HEK293 (cell line): Measurements from ENCODE around the gene ST7.

Experiments
- CTCF ChIA-PET: fragments of 350-600 bp; formaldehyde crosslinking; extraction: SDS; loops from one replicate; lab custom pipeline; 2021; ENCODE audit warnings: antibody characterized with exemption; lab: Yijun Ruan, JAX
- POLR2A ChIA-PET: fragments of 300-600 bp; formaldehyde crosslinking; extraction: SDS; loops from one replicate; lab custom pipeline; 2020; ENCODE audit warnings: antibody characterized with exemption, inconsistent platforms; lab: Yijun Ruan, JAX
- H3K27ac ChIP-seq: fragments of 200-500 bp; sonication (Bioruptor generic); 2 replicates; pipeline ENCODE4 v1.5.1; 2014; ENCODE audit warnings: low read depth, low read length, control low read depth, inconsistent platforms; ENCODE audit errors: extremely low read depth
- H3K36me3 ChIP-seq, 2 experiments: fragments of 200-500 bp in 1 of 2; sonication (Bioruptor generic) in 1 of 2; 1 replicate in 1 of 2; 2 replicates in 1 of 2; pipeline ENCODE4 v1.5.1; 2014 to 2017; ENCODE audit warnings: inconsistent platforms in 2 of 2, low read length in 2 of 2; ENCODE audit not compliant: control insufficient read depth in 2 of 2, insufficient read depth in 1 of 2
- H3K4me1 ChIP-seq: fragments of 200-500 bp; sonication (Bioruptor generic); 2 replicates; pipeline ENCODE4 v1.5.1; 2014; ENCODE audit warnings: mild to moderate bottlenecking, low read length, inconsistent platforms; ENCODE audit not compliant: control insufficient read depth, insufficient read depth
- H3K4me3 ChIP-seq: 2 replicates; pipeline ENCODE4 v1.5.1; 2011; ENCODE audit warnings: low read depth, mild to moderate bottlenecking, control low read depth, low read length, moderate library complexity
- H3K9me3 ChIP-seq: fragments of 200-500 bp; sonication (Bioruptor generic); 2 replicates; pipeline ENCODE4 v1.5.1; 2014; ENCODE audit warnings: low read depth, low read length, inconsistent platforms; ENCODE audit not compliant: control insufficient read depth, insufficient read depth
- GLIS1 ChIP-seq: fragments of 450-650 bp; formaldehyde crosslinking; IDR thresholded peaks from 2 replicates; pipeline ENCODE4 v1.5.1; 2016; ENCODE audit warnings: missing biosample characterization, missing genetic modification characterization
- HOXA7 ChIP-seq: sonication (generic); formaldehyde crosslinking; IDR thresholded peaks from 2 replicates; pipeline ENCODE4 v1.8.1; 2022; ENCODE audit warnings: missing genetic modification reagents, borderline replicate concordance
- IKZF3 ChIP-seq: fragments of 450-650 bp; IDR thresholded peaks from 2 replicates; pipeline ENCODE4 v1.5.0; 2018; ENCODE audit warnings: missing biosample characterization, mild to moderate bottlenecking, missing genetic modification characterization, moderate library complexity
- MYNN ChIP-seq: fragments of 450-650 bp; formaldehyde crosslinking; IDR thresholded peaks from 2 replicates; pipeline ENCODE4 v1.5.1; 2016; ENCODE audit warnings: missing biosample characterization, missing genetic modification characterization, borderline replicate concordance
- PRDM6 ChIP-seq: fragments of 450-650 bp; formaldehyde crosslinking; IDR thresholded peaks from 2 replicates; pipeline ENCODE4 v1.5.1; 2017; ENCODE audit warnings: missing biosample characterization, missing genetic modification characterization
- SP7 ChIP-seq: fragments of 450-650 bp; formaldehyde crosslinking; IDR thresholded peaks from 2 replicates; pipeline ENCODE4 v1.5.1; 2016; ENCODE audit warnings: missing biosample characterization, missing genetic modification characterization
- ZBTB1 ChIP-seq: fragments of 450-650 bp; formaldehyde crosslinking; IDR thresholded peaks from 2 replicates; pipeline ENCODE4 v1.5.1; 2016; ENCODE audit warnings: missing biosample characterization, missing genetic modification characterization
- ZBTB20 ChIP-seq: fragments of 450-650 bp; formaldehyde crosslinking; IDR thresholded peaks from 2 replicates; pipeline ENCODE4 v1.5.1; 2016; ENCODE audit warnings: missing biosample characterization, missing genetic modification characterization
- ZNF2 ChIP-seq: fragments of 450-650 bp; formaldehyde crosslinking; IDR thresholded peaks from 2 replicates; pipeline ENCODE4 v1.5.1; 2016; ENCODE audit warnings: missing biosample characterization, missing genetic modification characterization
- ZNF214 ChIP-seq: fragments of 450-650 bp; formaldehyde crosslinking; IDR thresholded peaks from 2 replicates; pipeline ENCODE4 v1.5.1; 2017; ENCODE audit warnings: missing biosample characterization, mild to moderate bottlenecking, missing genetic modification characterization, borderline replicate concordance
- ZNF324 ChIP-seq: fragments of 450-650 bp; formaldehyde crosslinking; IDR thresholded peaks from 2 replicates; pipeline ENCODE4 v1.5.1; 2016; ENCODE audit warnings: missing biosample characterization, missing genetic modification characterization
- ZNF549 ChIP-seq: fragments of 450-650 bp; IDR thresholded peaks from 2 replicates; pipeline ENCODE4 v1.5.1; 2018; ENCODE audit warnings: missing biosample characterization, missing genetic modification characterization, mild to moderate bottlenecking, inconsistent platforms, moderate library complexity
- ZNF561 ChIP-seq: fragments of 450-650 bp; IDR thresholded peaks from 2 replicates; pipeline ENCODE4 v1.5.1; 2018; ENCODE audit warnings: missing biosample characterization, missing genetic modification characterization, borderline replicate concordance
- ZNF600 ChIP-seq: fragments of 450-650 bp; formaldehyde crosslinking; IDR thresholded peaks from 2 replicates; pipeline ENCODE4 v1.5.1; 2016; ENCODE audit warnings: missing biosample characterization, missing genetic modification characterization
- ZNF654 ChIP-seq: fragments of 450-650 bp; formaldehyde crosslinking; IDR thresholded peaks from 2 replicates; pipeline ENCODE4 v1.5.1; 2016; ENCODE audit warnings: low read depth, missing biosample characterization, missing genetic modification characterization
- ZNF660 ChIP-seq: fragments of 450-650 bp; IDR thresholded peaks from 2 replicates; pipeline ENCODE4 v1.5.1; 2018; ENCODE audit warnings: missing biosample characterization, mild to moderate bottlenecking, missing genetic modification characterization
- ZNF777 ChIP-seq: fragments of 450-650 bp; formaldehyde crosslinking; IDR thresholded peaks from 2 replicates; pipeline ENCODE4 v1.5.1; 2017; ENCODE audit warnings: missing biosample characterization, missing genetic modification characterization, borderline replicate concordance
- ZSCAN16 ChIP-seq: fragments of 450-650 bp; formaldehyde crosslinking; IDR thresholded peaks from 2 replicates; pipeline ENCODE4 v1.5.1; 2016; ENCODE audit warnings: missing biosample characterization, missing genetic modification characterization
- ZXDB ChIP-seq: fragments of 450-650 bp; formaldehyde crosslinking; IDR thresholded peaks from 2 replicates; pipeline ENCODE4 v1.5.1; 2016; ENCODE audit warnings: missing biosample characterization, missing genetic modification characterization
- TF ChIP-seq, protein P1 (sequence below): fragments of 450-650 bp; formaldehyde crosslinking; IDR thresholded peaks from 2 replicates; pipeline ENCODE4 v1.5.1; 2016; ENCODE audit warnings: missing biosample characterization, missing genetic modification characterization
- TF ChIP-seq, protein P2 (sequence below): fragments of 450-650 bp; formaldehyde crosslinking; IDR thresholded peaks from 2 replicates; pipeline ENCODE4 v1.5.1; 2016; ENCODE audit warnings: missing biosample characterization, missing genetic modification characterization

The ST7 gene

GRCh38 chr7:117117172-117117571 is 163.9 kb downstream of the ST7 start:
- Histone ChIP-seq H3K27ac (no peak overlapping the region), H3K9me3 (no peaks in the 10 kb centered on the region), H3K36me3 (no peaks in the 10 kb centered on the region; a peak in 1 of 3 replicates), H3K4me1 (no peaks in the 10 kb centered on the region), H3K4me3 (no peak overlapping the region)
- ChIA-PET CTCF (interaction anchor here (1.2 to 2.5 kb wide), 5 partner anchors 9 to 132 kb away, joined by 4 to 7 read pairs (median 6); no protein-coding TSS in a partner anchor), POLR2A (no interaction called here)
- TF ChIP-seq ZNF777 (tag by site-specific recombination) (no peak), ZNF214 (tag by site-specific recombination) (no peak), ZBTB20 (tag by site-specific recombination) (no peak), ZNF600 (peak; percentile 59; the same call in 1 of the 2 replicates)
- TF ChIP-seq, protein P1, sequence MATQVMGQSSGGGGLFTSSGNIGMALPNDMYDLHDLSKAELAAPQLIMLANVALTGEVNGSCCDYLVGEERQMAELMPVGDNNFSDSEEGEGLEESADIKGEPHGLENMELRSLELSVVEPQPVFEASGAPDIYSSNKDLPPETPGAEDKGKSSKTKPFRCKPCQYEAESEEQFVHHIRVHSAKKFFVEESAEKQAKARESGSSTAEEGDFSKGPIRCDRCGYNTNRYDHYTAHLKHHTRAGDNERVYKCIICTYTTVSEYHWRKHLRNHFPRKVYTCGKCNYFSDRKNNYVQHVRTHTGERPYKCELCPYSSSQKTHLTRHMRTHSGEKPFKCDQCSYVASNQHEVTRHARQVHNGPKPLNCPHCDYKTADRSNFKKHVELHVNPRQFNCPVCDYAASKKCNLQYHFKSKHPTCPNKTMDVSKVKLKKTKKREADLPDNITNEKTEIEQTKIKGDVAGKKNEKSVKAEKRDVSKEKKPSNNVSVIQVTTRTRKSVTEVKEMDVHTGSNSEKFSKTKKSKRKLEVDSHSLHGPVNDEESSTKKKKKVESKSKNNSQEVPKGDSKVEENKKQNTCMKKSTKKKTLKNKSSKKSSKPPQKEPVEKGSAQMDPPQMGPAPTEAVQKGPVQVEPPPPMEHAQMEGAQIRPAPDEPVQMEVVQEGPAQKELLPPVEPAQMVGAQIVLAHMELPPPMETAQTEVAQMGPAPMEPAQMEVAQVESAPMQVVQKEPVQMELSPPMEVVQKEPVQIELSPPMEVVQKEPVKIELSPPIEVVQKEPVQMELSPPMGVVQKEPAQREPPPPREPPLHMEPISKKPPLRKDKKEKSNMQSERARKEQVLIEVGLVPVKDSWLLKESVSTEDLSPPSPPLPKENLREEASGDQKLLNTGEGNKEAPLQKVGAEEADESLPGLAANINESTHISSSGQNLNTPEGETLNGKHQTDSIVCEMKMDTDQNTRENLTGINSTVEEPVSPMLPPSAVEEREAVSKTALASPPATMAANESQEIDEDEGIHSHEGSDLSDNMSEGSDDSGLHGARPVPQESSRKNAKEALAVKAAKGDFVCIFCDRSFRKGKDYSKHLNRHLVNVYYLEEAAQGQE = no peak

DNA sequence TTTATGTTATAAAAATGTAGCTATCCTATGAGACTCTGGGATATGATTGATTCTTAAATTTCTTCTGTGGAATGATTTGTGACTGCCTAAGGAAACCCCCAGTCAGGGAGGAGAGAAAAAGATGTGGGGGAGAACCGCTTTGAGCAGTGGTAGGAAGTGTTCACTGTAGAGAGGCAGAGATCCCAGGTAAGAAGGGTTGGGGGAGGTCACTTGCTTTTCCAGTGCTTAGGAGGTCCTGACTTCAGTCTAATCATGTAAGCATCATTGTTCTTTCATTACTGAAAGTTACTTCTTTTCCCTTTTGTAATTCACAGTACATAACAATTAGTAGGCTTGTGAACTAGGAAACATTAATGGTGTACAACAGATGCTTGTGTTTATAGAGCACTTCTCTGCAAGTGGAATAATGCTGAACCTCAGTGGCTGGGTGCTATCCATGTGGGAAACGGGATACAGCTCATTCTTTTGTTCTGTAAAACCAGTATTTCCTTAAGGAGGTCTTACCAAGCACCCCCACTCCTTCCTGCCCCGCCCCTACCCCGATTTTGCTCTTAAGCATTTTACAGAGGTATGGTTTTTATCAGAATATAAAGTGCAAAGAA is 165.4 kb downstream of the ST7 start:
- ChIA-PET POLR2A (no interaction called here), CTCF (interaction anchor here (0.6 to 6.2 kb wide), 11 partner anchors 9 to 873 kb away, joined by 3 to 57 read pairs (median 3); no protein-coding TSS in a partner anchor)
- Histone ChIP-seq H3K27ac (no peak overlapping the region), H3K4me1 (peaks cover 7% of the 10 kb centered on the region; the same call in 1 of the 2 replicates), H3K36me3 (no peaks in the 10 kb centered on the region; a peak in 1 of 3 replicates), H3K9me3 (no peaks in the 10 kb centered on the region), H3K4me3 (no peak overlapping the region)
- TF ChIP-seq ZSCAN16 (tag by site-specific recombination) = peak; percentile 88
- no peak for TF ChIP-seq ZXDB (tag by site-specific recombination)
- TF ChIP-seq ZNF549 (tag by site-specific recombination) = no peak
- TF ChIP-seq GLIS1 = no peak

- CTCF ChIA-PET = interaction anchor here (0.6 to 6.2 kb wide), 11 partner anchors 8 to 873 kb away, joined by 3 to 57 read pairs (median 3); no protein-coding TSS in a partner anchor
- no peak overlapping the region for H3K27ac ChIP-seq
- TF ChIP-seq HOXA7 = no peak
- TF ChIP-seq ZNF660 (tag by site-specific recombination) = peak; percentile 84
- TF ChIP-seq IKZF3 (tag by site-specific recombination) = peak; percentile 71
- TF ChIP-seq ZBTB20 (tag by site-specific recombination) = no peak
- TF ChIP-seq ZNF654 (tag by site-specific recombination) = peak; percentile 91
- TF ChIP-seq ZNF324 = no peak
- peak; percentile 73 for TF ChIP-seq PRDM6 (tag by site-specific recombination)
- peak; percentile 44 for TF ChIP-seq SP7 (tag by site-specific recombination)
- TF ChIP-seq, protein P2, sequence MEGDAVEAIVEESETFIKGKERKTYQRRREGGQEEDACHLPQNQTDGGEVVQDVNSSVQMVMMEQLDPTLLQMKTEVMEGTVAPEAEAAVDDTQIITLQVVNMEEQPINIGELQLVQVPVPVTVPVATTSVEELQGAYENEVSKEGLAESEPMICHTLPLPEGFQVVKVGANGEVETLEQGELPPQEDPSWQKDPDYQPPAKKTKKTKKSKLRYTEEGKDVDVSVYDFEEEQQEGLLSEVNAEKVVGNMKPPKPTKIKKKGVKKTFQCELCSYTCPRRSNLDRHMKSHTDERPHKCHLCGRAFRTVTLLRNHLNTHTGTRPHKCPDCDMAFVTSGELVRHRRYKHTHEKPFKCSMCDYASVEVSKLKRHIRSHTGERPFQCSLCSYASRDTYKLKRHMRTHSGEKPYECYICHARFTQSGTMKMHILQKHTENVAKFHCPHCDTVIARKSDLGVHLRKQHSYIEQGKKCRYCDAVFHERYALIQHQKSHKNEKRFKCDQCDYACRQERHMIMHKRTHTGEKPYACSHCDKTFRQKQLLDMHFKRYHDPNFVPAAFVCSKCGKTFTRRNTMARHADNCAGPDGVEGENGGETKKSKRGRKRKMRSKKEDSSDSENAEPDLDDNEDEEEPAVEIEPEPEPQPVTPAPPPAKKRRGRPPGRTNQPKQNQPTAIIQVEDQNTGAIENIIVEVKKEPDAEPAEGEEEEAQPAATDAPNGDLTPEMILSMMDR (tag by site-specific recombination) = peak; percentile 51; the same call in 1 of the 2 replicates
- TF ChIP-seq ZBTB1 = no peak
- no peak for TF ChIP-seq MYNN (tag by site-specific recombination)
- 0 out of 2 replicates have a peak, but pooled peaks have one; percentile 22 for TF ChIP-seq ZNF600
- TF ChIP-seq ZNF561 (tag by site-specific recombination) = no peak
- TF ChIP-seq ZNF2 (tag by site-specific recombination) = peak; percentile 69; the same call in 1 of the 2 replicates
- TF ChIP-seq, all 188 proteins: peak for 8
- POLR2A ChIA-PET = no interaction called here
- no peaks in the 10 kb centered on the region; a peak in 1 of 3 replicates for H3K36me3 ChIP-seq
- no peak overlapping the region for H3K4me3 ChIP-seq
- no peaks in the 10 kb centered on the region for H3K9me3 ChIP-seq
- peaks cover 11% of the 10 kb centered on the region; the same call in 1 of the 2 replicates for H3K4me1 ChIP-seq
These were observed 166.1 kb downstream of the ST7 start for GRCh38 chr7:117119192-117119924.
